Nephron (organoid): ENCODE measurements around the gene ADTRP.

Source experiments
- H3K27ac Mint-ChIP-seq, 3 experiments: 2 replicates each; pipeline ENCODE4 v1.8.0; 2020; ENCODE audit warnings: mixed read lengths in 3 of 3, mild to moderate bottlenecking in 2 of 3, moderate library complexity in 1 of 3
- H3K27me3 Mint-ChIP-seq: 2 replicates; pipeline ENCODE4 v1.8.0; 2021; ENCODE audit warnings: low read depth, mild to moderate bottlenecking, moderate library complexity, mixed read lengths
- H3K36me3 Mint-ChIP-seq: 2 replicates; pipeline ENCODE4 v1.8.0; 2020; ENCODE audit warnings: low read depth, mixed read lengths
- H3K4me1 Mint-ChIP-seq: 2 replicates; pipeline ENCODE4 v1.8.0; 2020; ENCODE audit warnings: mixed read lengths
- H3K4me3 Mint-ChIP-seq, 3 experiments: 2 replicates each; pipeline ENCODE4 v1.8.0; 2020; ENCODE audit warnings: mild to moderate bottlenecking in 3 of 3, mixed read lengths in 3 of 3, moderate library complexity in 2 of 3
- H3K9me3 Mint-ChIP-seq: 2 replicates; pipeline ENCODE4 v1.8.0; 2020; ENCODE audit warnings: mixed read lengths
- TF ChIP-seq, protein P1 (sequence below), 3 experiments: fragments of 200-600 bp; sonication (generic); IDR thresholded peaks; one replicate each; pipeline ENCODE4 v1.5.0; 2021; ENCODE audit warnings: antibody characterized with exemption in 3 of 3; ENCODE audit not compliant: unreplicated experiment in 3 of 3

The ADTRP gene

DNA sequence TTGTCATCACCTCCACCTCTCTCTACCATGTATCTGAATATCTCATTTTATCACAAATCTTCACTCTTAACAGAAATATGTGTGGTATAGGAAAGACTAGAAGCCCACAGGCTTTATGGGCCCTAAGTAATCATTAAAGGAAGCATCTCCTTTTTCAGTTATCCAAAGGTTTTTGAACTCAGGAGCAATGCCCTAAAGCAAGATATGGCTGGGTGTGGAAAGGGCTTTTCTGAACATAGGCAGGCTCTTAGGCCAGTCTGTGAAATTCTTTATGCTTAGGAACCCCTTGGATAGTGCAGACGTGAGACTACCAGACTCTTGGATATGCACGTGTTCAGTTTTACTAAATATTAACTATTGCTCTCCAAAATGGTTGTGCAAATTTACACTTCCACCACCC lies 99.5 kb downstream of the ADTRP start:
- Mint-ChIP-seq H3K27ac (no peak overlapping the region), H3K4me1 (no peaks in the 10 kb centered on the region), H3K36me3 (peaks cover 3% of the 10 kb centered on the region), H3K27me3 (no peaks in the 10 kb centered on the region), H3K9me3 (peaks cover 9% of the 10 kb centered on the region), H3K4me3 (no peak overlapping the region)
- TF ChIP-seq, protein P1, sequence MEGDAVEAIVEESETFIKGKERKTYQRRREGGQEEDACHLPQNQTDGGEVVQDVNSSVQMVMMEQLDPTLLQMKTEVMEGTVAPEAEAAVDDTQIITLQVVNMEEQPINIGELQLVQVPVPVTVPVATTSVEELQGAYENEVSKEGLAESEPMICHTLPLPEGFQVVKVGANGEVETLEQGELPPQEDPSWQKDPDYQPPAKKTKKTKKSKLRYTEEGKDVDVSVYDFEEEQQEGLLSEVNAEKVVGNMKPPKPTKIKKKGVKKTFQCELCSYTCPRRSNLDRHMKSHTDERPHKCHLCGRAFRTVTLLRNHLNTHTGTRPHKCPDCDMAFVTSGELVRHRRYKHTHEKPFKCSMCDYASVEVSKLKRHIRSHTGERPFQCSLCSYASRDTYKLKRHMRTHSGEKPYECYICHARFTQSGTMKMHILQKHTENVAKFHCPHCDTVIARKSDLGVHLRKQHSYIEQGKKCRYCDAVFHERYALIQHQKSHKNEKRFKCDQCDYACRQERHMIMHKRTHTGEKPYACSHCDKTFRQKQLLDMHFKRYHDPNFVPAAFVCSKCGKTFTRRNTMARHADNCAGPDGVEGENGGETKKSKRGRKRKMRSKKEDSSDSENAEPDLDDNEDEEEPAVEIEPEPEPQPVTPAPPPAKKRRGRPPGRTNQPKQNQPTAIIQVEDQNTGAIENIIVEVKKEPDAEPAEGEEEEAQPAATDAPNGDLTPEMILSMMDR (IDR thresholded peaks at IDR 0.05; ENCODE audit: unreplicated experiment in 3 of 3) = no peak

DNA sequence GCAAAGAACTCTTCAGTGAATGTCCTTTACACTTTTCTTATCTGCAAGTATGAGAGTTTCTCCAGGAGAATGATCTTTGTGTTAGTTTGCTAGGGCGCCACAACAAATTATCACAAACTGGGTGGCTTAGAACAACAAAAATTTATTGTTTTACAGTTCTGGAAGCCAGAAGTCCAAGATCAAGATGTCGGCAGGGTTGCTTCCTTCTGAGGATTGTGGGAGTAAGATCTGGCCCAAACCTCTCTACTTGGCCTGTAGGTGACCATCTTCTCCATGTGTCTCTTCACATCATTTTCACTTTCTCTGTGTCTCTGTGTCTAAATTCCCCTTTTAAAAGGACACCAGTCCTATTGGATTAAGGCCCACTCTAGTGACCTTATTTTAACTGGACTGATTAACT lies 103.0 kb downstream of the ADTRP start:
- Mint-ChIP-seq H3K36me3 (no peaks in the 10 kb centered on the region), H3K4me3 (no peak overlapping the region), H3K9me3 (peaks cover 11% of the 10 kb centered on the region), H3K27ac (no peak overlapping the region), H3K4me1 (no peaks in the 10 kb centered on the region), H3K27me3 (no peaks in the 10 kb centered on the region)
- TF ChIP-seq, protein P1 (IDR thresholded peaks at IDR 0.05; ENCODE audit: unreplicated experiment in 3 of 3) = no peak

- Mint-ChIP-seq H3K36me3 (peaks cover 9% of the 10 kb centered on the region), H3K27ac (no peak overlapping the region), H3K27me3 (no peaks in the 10 kb centered on the region), H3K9me3 (peaks cover 20% of the 10 kb centered on the region), H3K4me1 (no peaks in the 10 kb centered on the region), H3K4me3 (no peak overlapping the region)
- TF ChIP-seq, protein P1 (IDR thresholded peaks at IDR 0.05; ENCODE audit: unreplicated experiment in 3 of 3) = no peak
Measured at GRCh38 chr6:11672669-11673068, 105.9 kb downstream of the ADTRP start.

GRCh38 chr6:11672256-11672655 lies 106.3 kb downstream of the ADTRP start:
- TF ChIP-seq, protein P1 (IDR thresholded peaks at IDR 0.05; ENCODE audit: unreplicated experiment in 3 of 3) = no peak
- Mint-ChIP-seq H3K27me3 (no peaks in the 10 kb centered on the region), H3K9me3 (peaks cover 20% of the 10 kb centered on the region), H3K4me3 (no peak overlapping the region), H3K4me1 (no peaks in the 10 kb centered on the region), H3K27ac (no peak overlapping the region), H3K36me3 (peaks cover 9% of the 10 kb centered on the region)

DNA sequence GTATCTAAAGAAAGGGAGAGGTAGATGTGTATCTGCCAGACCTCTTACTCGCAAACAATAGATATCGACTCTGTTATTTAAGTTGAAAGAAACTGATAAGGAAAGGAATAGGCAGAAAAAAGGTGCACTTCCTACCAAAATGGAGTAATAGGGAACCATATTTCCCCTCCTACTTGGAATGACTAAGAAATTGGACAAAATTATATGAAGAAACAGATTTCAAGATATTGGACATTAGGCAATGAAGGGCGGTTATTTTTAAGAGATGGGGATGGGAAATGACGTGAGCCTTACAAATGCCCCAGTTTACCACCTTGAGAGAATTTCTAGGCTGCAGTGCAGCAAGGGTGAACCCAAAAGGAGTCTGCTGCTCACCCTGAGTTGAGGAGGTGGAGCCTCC lies 108.9 kb downstream of the ADTRP start:
- Mint-ChIP-seq H3K36me3 (peaks cover 9% of the 10 kb centered on the region), H3K27ac (no peak overlapping the region), H3K4me3 (no peak overlapping the region), H3K4me1 (no peaks in the 10 kb centered on the region), H3K9me3 (peaks cover 20% of the 10 kb centered on the region), H3K27me3 (no peaks in the 10 kb centered on the region)
- TF ChIP-seq, protein P1 (IDR thresholded peaks at IDR 0.05; ENCODE audit: unreplicated experiment in 3 of 3) = no peak

GRCh38 chr6:11668455-11668854 lies 110.1 kb downstream of the ADTRP start:
- TF ChIP-seq, protein P1 (IDR thresholded peaks at IDR 0.05; ENCODE audit: unreplicated experiment in 3 of 3) = no peak
- peaks cover 24% of the 10 kb centered on the region for H3K9me3 Mint-ChIP-seq
- no peaks in the 10 kb centered on the region for H3K27me3 Mint-ChIP-seq
- peaks cover 9% of the 10 kb centered on the region for H3K36me3 Mint-ChIP-seq
- H3K27ac Mint-ChIP-seq = no peak overlapping the region
- no peak overlapping the region for H3K4me3 Mint-ChIP-seq
- H3K4me1 Mint-ChIP-seq = no peaks in the 10 kb centered on the region
